Activated CD4-positive, alpha-beta memory T cell treated with anti-CD3 and anti-CD28 coated beads for 36 hours (primary cell): ENCODE data around the gene NCKAP1. TPM values are rescaled to one million over a fixed set of nuclear protein-coding genes. Genes with fewer than 3 reads are reported as not detected.
A peak's percentile ranks its signal among the peaks of the same experiment; 100 is the strongest.

ENCODE experiments used
- CTCF ChIA-PET: fragments of 350-600 bp; sonication (Branson Sonifier 250); formaldehyde crosslinking; loops from one replicate; lab custom pipeline; 2021; ENCODE audit warnings: antibody characterized with exemption, inconsistent platforms; lab: Charles Lee
- POLR2A ChIA-PET: fragments of 350-600 bp; sonication (Branson Sonifier 250); formaldehyde crosslinking; loops from one replicate; lab custom pipeline; 2021; ENCODE audit warnings: antibody characterized with exemption; lab: Charles Lee
- DNase-seq: peaks from one replicate; pipeline ENCODE4 v3.0.0-alpha.2; 2020
- H3K27ac Mint-ChIP-seq: one replicate; pipeline ENCODE4 v1.8.0; 2021; ENCODE audit warnings: mixed read lengths
- H3K27me3 Mint-ChIP-seq: one replicate; pipeline ENCODE4 v1.8.0; 2021; ENCODE audit warnings: mixed read lengths
- H3K36me3 Mint-ChIP-seq: one replicate; pipeline ENCODE4 v1.8.0; 2021; ENCODE audit warnings: mixed read lengths
- H3K4me1 Mint-ChIP-seq: one replicate; pipeline ENCODE4 v1.8.0; 2021; ENCODE audit warnings: low read depth, mixed read lengths
- H3K4me3 Mint-ChIP-seq: one replicate; pipeline ENCODE4 v1.8.0; 2021; ENCODE audit warnings: mild to moderate bottlenecking, mixed read lengths
- H3K9me3 Mint-ChIP-seq: one replicate; pipeline ENCODE4 v1.8.0; 2021; ENCODE audit warnings: mixed read lengths
- intact Hi-C: fragments of 100-400 bp; cut with micrococcal nuclease; formaldehyde crosslinking; loops from one replicate; pipeline ENCODE4 v1.15.1; 2023
- total RNA-seq, 2 experiments: library from RNA; stranded (reverse); gene quantifications; one replicate each; pipeline ENCODE4 v1.2.3, GENCODE V29; 2021

NCKAP1 gene
- total RNA-seq, result 10 to 100 TPM; 18.8 to 21.7 TPM

- H3K27me3 Mint-ChIP-seq, result peaks cover 35% of the 10 kb centered on the region
- ChIA-PET CTCF (interaction anchor here (0.6 to 0.9 kb wide), 2 partner anchors 307 to 367 kb away, joined by 3 read pairs; no protein-coding TSS in a partner anchor), POLR2A (no interaction called here)
- DNase-seq, result peak; percentile 90
- no peaks in the 10 kb centered on the region for H3K36me3 Mint-ChIP-seq
- H3K4me3 Mint-ChIP-seq, result peak within 1 kb of the TSS; percentile 78
- intact Hi-C loops, result loop anchor here (1.0 to 5.0 kb wide), 4 partner anchors 40 to 322 kb away; partner anchors contain the start of genes DNAJC10, DUSP19 and NUP35
- H3K9me3 Mint-ChIP-seq, result no peaks in the 10 kb centered on the region
- H3K27ac Mint-ChIP-seq, result peak within 1 kb of the TSS; percentile 51
- H3K4me1 Mint-ChIP-seq, result peaks cover 28% of the 10 kb centered on the region
Observed at GRCh38 chr2:183038341-183039300, at the start of gene NCKAP1. Gene NCKAP1 (minus strand): TSS chr2:183038457. CDS start chr2:183038099, 358 bp downstream.

GRCh38 chr2:183081911-183082310 is 43.7 kb upstream of the NCKAP1 start:
- H3K27ac Mint-ChIP-seq, result no peak overlapping the region
- no peaks in the 10 kb centered on the region for H3K9me3 Mint-ChIP-seq
- no peaks in the 10 kb centered on the region for H3K27me3 Mint-ChIP-seq
- DNase-seq, result no peak
- peaks cover 7% of the 10 kb centered on the region for H3K4me1 Mint-ChIP-seq
- H3K36me3 Mint-ChIP-seq, result no peaks in the 10 kb centered on the region
- intact Hi-C loops, result no loop called here
- no peak overlapping the region for H3K4me3 Mint-ChIP-seq
- CTCF ChIA-PET, result no interaction called here
- POLR2A ChIA-PET, result no interaction called here

GRCh38 chr2:183079139-183079775 is 41.0 kb upstream of the NCKAP1 start:
- intact Hi-C loops, result no loop called here
- Mint-ChIP-seq H3K36me3 (no peaks in the 10 kb centered on the region), H3K27ac (no peak overlapping the region), H3K4me1 (peaks cover 7% of the 10 kb centered on the region), H3K4me3 (peak overlapping the region; percentile 86), H3K9me3 (no peaks in the 10 kb centered on the region), H3K27me3 (no peaks in the 10 kb centered on the region)
- POLR2A ChIA-PET, result no interaction called here
- no peak for DNase-seq
- CTCF ChIA-PET, result interaction anchor here (1.0 kb wide), 1 partner anchor 28 kb away, joined by 4 read pairs; no protein-coding TSS in a partner anchor

GRCh38 chr2:183078464-183079138 is 40.3 kb upstream of the NCKAP1 start, which contains the start of gene DUSP19:
Gene DUSP19 (plus strand): TSS chr2:183078747. CDS start chr2:183078934, 187 bp downstream.
- Mint-ChIP-seq H3K36me3 (no peaks in the 10 kb centered on the region), H3K4me3 (peak within 1 kb of the TSS; percentile 86), H3K27me3 (no peaks in the 10 kb centered on the region), H3K9me3 (no peaks in the 10 kb centered on the region), H3K27ac (peak within 1 kb of the TSS; percentile 40), H3K4me1 (peaks cover 7% of the 10 kb centered on the region)
- DNase-seq, result peak; percentile 93
- CTCF ChIA-PET, result interaction anchor here (1.0 kb wide), 1 partner anchor 29 kb away, joined by 4 read pairs; no protein-coding TSS in a partner anchor
- POLR2A ChIA-PET, result no interaction called here
- intact Hi-C loops, result loop anchor here (1.0 kb wide), 3 partner anchors 16 to 46 kb away; partner anchors contain the start of genes NCKAP1 and NUP35

GRCh38 chr2:183078163-183078463 is 39.9 kb upstream of the NCKAP1 start:
- H3K4me3 Mint-ChIP-seq, result peak overlapping the region; percentile 86
- no peaks in the 10 kb centered on the region for H3K27me3 Mint-ChIP-seq
- DNase-seq, result no peak
- ChIA-PET POLR2A (no interaction called here), CTCF (no interaction called here)
- no peak overlapping the region for H3K27ac Mint-ChIP-seq
- peaks cover 7% of the 10 kb centered on the region for H3K4me1 Mint-ChIP-seq
- H3K9me3 Mint-ChIP-seq, result no peaks in the 10 kb centered on the region
- intact Hi-C loops, result loop anchor here (1.0 kb wide), 3 partner anchors 16 to 46 kb away; partner anchors contain the start of genes NCKAP1 and NUP35
- H3K36me3 Mint-ChIP-seq, result no peaks in the 10 kb centered on the region

GRCh38 chr2:183072177-183072576 is 33.9 kb upstream of the NCKAP1 start:
- H3K36me3 Mint-ChIP-seq, result no peaks in the 10 kb centered on the region
- H3K9me3 Mint-ChIP-seq, result no peaks in the 10 kb centered on the region
- ChIA-PET CTCF (no interaction called here), POLR2A (no interaction called here)
- H3K4me1 Mint-ChIP-seq, result no peaks in the 10 kb centered on the region
- intact Hi-C loops, result no loop called here
- H3K27ac Mint-ChIP-seq, result no peak overlapping the region
- DNase-seq, result no peak
- H3K27me3 Mint-ChIP-seq, result peaks cover 6% of the 10 kb centered on the region
- H3K4me3 Mint-ChIP-seq, result no peak overlapping the region

- ChIA-PET CTCF (interaction anchor here (0.8 kb wide), 1 partner anchor 12 kb away, joined by 3 read pairs; no protein-coding TSS in a partner anchor), POLR2A (no interaction called here)
- intact Hi-C loops, result no loop called here
- Mint-ChIP-seq H3K27me3 (peaks cover 10% of the 10 kb centered on the region), H3K4me1 (no peaks in the 10 kb centered on the region), H3K9me3 (no peaks in the 10 kb centered on the region), H3K27ac (no peak overlapping the region), H3K4me3 (no peak overlapping the region), H3K36me3 (no peaks in the 10 kb centered on the region)
- DNase-seq, result peak; percentile 21
Observed at GRCh38 chr2:183070942-183071844, 32.9 kb upstream of the NCKAP1 start.

- Mint-ChIP-seq H3K9me3 (no peaks in the 10 kb centered on the region), H3K4me3 (no peak overlapping the region), H3K27ac (no peak overlapping the region), H3K36me3 (no peaks in the 10 kb centered on the region), H3K27me3 (peaks cover 10% of the 10 kb centered on the region), H3K4me1 (no peaks in the 10 kb centered on the region)
- CTCF ChIA-PET, result interaction anchor here (0.6 to 0.7 kb wide), 2 partner anchors 10 to 12 kb away, joined by 3 read pairs; no protein-coding TSS in a partner anchor
- POLR2A ChIA-PET, result no interaction called here
- no peak for DNase-seq
- intact Hi-C loops, result no loop called here
Observed at GRCh38 chr2:183069174-183069573, 30.9 kb upstream of the NCKAP1 start.

- Mint-ChIP-seq H3K27ac (no peak overlapping the region), H3K27me3 (peaks cover 12% of the 10 kb centered on the region), H3K4me1 (no peaks in the 10 kb centered on the region), H3K4me3 (no peak overlapping the region), H3K9me3 (no peaks in the 10 kb centered on the region), H3K36me3 (no peaks in the 10 kb centered on the region)
- ChIA-PET CTCF (interaction anchor here (0.7 kb wide), 1 partner anchor 12 kb away, joined by 3 read pairs; no protein-coding TSS in a partner anchor), POLR2A (interaction anchor here (0.6 kb wide), 1 partner anchor 1066 kb away, joined by 3 read pairs; no protein-coding TSS in a partner anchor)
- intact Hi-C loops, result no loop called here
- DNase-seq, result no peak
Observed at GRCh38 chr2:183068561-183068960, 30.3 kb upstream of the NCKAP1 start.

- ChIA-PET CTCF (interaction anchor here (0.6 kb wide), 1 partner anchor 62 kb away, joined by 3 read pairs; no protein-coding TSS in a partner anchor), POLR2A (interaction anchor here (0.6 kb wide), 1 partner anchor 378 kb away, joined by 3 read pairs; no protein-coding TSS in a partner anchor)
- Mint-ChIP-seq H3K4me1 (peaks cover 7% of the 10 kb centered on the region), H3K4me3 (no peak overlapping the region), H3K9me3 (no peaks in the 10 kb centered on the region), H3K27ac (no peak overlapping the region), H3K27me3 (peaks cover 26% of the 10 kb centered on the region), H3K36me3 (no peaks in the 10 kb centered on the region)
- DNase-seq, result no peak
- intact Hi-C loops, result no loop called here
Observed at GRCh38 chr2:183063083-183063482, 24.8 kb upstream of the NCKAP1 start.
